Skin epidermis (tissue), 12 donors: Measurements from ENCODE around the gene GPR32.
A peak's percentile ranks its signal among the peaks of the same experiment; 100 is the strongest.
"Not testable (repeated sequence)": the region's sequence is repeated elsewhere in the genome, so short reads cannot be mapped to it uniquely, and the experiment has no call there.

Source experiments
- H3K27ac ChIP-seq, 21 experiments: fragments of 200-600 bp; sonication (generic) in 11 of 21; one replicate each; pipeline ENCODE4 v1.5.0; 2020; ENCODE audit warnings: mild to moderate bottlenecking in 3 of 21, inconsistent platforms in 2 of 21, moderate library complexity in 2 of 21
- H3K4me3 ChIP-seq, 7 experiments: fragments of 200-600 bp; sonication (generic) in 2 of 7; one replicate each; pipeline ENCODE4 v1.5.0; 2020; ENCODE audit warnings: inconsistent platforms in 2 of 7, mild to moderate bottlenecking in 2 of 7, moderate library complexity in 1 of 7

Gene GPR32

DNA sequence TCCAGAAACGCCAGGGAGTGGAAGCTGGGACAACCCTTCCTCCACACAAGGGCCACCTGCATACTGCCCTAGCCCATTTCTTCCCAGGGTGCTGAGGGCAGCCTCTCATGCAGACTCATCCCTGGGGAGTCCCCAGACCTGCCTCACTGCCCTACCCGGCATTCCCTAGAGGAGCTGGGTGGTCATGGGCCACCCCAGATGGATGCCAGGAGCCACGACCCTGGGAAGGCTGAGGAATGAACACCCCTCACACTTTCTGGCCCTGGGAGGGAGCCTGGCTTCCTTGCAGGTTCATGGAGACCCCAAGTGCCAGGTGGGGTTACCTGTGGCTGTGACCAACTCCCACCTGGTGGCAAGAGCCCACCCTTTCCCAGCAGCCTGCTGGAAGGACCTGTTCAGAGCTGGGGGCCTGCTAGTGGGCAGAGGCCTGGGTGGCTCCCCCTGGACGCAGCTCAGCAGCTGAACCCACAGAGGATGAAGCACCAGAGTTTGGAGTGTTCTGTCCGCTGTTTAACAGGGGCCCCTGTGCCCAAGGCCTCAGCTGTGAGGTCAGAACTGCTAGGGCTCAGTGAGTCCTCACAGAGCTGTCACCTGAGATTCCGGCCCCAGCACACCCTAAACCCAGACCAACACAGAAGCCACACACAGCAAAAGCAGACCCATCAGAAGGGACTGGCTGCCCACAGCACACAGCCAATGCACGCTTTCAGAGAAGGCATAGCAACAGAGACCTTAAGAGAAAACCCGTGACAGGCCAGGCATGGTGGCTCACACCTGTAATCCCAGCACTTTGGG, 26.6 kb downstream of the GPR32 start:
- H3K27ac ChIP-seq = no peak overlapping the region
- H3K4me3 ChIP-seq = no peak overlapping the region

DNA sequence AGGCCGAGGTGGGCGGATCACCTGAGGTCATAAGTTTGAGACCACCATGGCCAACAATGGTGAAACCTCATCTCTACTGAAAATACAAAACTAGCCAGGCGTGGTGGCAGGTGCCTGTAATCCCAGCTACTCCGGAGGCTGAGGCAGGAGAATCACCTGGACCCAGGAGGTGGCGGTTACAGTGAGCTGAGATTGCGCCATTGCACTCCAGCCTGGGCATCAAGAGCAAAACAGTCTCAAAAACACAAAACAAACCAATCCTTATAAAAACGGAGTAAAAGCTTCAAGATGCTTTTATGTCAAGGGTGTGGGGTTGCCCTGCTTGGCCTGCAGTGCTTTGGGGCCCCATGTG, 27.1 kb downstream of the GPR32 start:
- no peak overlapping the region for H3K4me3 ChIP-seq

DNA sequence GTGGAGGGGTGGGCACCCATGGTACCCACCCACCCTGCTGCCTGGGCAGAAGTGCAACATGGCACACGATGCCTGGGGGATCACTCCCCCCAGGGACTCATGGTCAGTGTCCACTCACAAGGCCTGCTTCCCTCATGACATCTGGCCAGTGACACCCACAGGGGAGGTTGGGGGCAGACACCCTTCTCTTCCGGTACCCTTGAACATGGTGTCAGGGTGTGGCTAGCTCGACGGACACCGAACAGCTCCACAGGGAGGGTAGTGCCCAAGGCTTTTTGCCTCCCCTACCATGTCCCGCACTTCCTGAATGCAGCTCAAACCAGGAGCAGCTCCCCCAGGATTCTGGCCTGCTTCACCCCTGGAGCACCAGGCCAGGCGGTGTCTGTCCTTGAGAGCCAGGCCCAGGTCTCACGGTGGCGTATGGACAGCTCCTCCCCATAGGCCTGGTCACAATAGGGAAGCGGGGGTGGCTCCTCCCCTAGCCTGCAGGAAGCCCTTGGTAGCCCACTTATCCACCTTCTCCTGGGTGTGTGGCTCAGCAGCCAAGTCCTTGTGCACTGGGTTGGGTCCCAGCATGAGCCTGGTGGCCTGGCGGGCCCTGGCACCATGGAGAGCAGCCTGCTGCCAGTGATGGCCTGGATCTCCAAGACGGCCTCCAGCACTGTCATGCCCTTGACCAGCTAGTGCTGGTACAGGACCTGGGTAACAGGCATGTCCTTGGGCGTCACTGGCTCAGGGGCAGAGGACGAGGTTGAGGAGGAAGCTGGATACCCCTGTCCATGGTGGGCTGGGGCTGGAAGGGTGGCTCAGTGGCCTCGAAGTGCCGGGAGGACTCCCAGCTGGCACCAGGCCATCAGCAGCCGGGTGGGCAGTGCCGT, 27.8 kb downstream of the GPR32 start:
- H3K4me3 ChIP-seq = no peak overlapping the region
- H3K27ac ChIP-seq = no peak overlapping the region

More for the DNA sequence above, 27.1 kb downstream of the GPR32 start:
- no peak overlapping the region for H3K27ac ChIP-seq

DNA sequence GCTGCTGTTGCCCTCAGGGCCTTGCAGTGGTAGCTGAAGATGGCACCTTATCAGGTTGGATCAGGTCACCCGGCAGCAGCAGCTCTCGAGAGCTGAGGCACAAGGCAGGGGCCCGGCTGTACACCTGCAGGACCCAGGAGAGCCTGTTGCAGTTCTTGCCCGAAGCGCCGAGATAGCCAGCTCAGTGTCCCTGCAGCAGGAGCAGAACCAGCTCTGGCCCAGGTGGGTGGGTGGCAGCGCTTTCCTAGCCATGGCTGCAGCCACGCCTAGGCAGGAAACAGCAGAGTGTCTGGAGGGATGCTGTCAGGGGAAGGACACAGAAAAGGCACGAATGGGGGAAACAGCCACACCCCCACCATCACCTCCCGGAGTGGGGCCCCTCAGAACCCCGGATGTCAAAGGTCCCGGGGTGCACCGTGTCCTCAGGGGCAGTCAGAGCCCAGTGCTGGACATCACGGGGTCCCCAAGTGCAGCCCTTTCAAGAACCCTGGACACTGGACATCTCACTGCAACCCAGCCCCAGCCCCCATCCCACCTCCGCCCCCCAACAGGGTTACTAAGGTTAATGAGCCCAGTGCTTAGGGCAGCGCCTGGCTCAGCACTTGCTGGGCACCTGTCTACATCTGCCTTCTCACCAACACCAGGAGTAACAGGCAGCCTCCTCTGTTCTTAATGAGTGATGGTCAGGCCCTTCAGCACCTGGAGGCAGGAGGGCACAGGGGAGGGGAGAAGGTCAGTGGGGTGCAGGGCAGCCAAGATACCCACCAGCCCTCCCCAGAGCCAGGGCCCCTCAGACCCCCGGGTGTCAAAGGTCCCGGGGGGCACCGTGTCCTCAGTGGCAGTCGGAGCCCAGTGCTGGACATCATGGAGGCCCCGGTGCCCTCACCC, 28.6 kb downstream of the GPR32 start:
- H3K27ac ChIP-seq = no peak overlapping the region

DNA sequence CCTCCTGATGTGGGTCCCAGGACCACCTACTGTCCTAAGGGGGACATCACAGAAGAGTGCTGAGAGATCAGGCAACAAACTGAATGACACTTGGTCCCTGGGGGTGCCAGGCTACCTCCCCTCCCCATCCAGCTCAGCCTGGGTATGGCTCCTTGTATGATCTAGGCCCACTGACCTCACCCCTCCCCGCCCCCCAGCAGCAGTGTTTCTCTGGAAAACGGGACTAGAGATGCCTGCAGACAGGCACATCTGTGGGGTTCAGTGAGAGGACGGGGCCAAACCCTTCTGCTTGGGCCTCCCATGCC, 29.2 kb downstream of the GPR32 start:
- H3K27ac ChIP-seq = no peak overlapping the region

More for the DNA sequence above, 28.6 kb downstream of the GPR32 start:
- no peak overlapping the region for H3K4me3 ChIP-seq

DNA sequence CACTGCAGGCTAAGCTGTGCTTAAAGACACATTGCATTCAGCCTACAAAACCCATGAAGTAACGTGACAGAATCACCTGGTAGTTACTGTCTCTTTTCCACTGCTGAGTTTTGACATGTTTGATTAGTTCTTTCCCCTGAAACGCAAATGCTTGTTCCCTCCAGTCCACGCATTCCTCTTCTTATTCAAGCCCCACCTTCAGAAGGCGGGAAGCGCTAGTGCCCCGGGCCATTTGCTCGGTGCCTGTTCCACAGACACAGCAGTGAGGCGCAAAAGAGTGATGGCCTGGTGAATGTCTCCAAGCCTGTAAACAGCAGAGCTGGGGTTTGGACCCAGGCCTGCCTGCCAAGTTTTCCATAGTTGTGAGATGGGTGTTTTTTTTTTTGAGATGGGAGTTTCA, 30.8 kb downstream of the GPR32 start:
- no peak overlapping the region for H3K27ac ChIP-seq
- no peak overlapping the region for H3K4me3 ChIP-seq

More for the DNA sequence above, 29.2 kb downstream of the GPR32 start:
- H3K4me3 ChIP-seq = no peak overlapping the region

DNA sequence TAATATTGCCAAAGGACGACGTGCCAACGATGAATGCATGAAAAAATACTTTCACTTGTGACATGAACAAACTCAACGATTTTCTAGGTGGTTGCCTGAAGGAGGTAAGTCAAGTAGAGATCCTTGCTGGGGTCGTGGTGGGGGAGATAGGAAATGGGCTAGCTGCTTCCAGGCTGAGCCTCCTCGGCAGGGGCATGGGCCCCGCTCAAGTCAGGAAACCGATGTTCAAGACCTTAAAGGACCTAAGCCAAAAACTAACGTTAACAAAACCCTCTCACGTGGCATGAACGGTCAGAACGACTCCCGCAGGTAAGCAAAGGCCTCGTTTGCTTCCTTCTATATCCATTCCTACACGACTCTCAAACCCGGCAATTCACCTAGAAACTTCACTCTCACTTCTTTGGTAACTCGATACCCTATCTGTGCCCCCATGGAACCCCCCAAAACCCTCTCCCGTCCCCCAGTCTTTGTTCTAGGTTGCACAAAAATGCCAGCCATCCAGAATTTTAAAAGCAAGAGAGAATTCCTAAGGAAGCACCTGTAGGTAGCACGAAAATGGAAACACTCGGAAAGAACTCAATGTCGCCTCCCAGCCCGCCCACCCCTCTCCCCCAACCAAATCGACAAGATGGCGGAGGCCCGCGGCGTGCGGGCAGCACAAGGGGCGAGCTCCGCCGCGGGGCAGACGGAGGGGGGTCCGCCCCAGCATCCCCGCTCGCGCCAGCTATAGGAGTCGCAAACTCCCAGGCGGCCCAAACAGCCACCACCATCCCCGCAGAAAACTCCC, 33.6 kb downstream of the GPR32 start:
- peak overlapping the region; percentile 79 to 98 (median 92) for H3K4me3 ChIP-seq
- peak overlapping the region; percentile 91 to 100 (median 97) for H3K27ac ChIP-seq

DNA sequence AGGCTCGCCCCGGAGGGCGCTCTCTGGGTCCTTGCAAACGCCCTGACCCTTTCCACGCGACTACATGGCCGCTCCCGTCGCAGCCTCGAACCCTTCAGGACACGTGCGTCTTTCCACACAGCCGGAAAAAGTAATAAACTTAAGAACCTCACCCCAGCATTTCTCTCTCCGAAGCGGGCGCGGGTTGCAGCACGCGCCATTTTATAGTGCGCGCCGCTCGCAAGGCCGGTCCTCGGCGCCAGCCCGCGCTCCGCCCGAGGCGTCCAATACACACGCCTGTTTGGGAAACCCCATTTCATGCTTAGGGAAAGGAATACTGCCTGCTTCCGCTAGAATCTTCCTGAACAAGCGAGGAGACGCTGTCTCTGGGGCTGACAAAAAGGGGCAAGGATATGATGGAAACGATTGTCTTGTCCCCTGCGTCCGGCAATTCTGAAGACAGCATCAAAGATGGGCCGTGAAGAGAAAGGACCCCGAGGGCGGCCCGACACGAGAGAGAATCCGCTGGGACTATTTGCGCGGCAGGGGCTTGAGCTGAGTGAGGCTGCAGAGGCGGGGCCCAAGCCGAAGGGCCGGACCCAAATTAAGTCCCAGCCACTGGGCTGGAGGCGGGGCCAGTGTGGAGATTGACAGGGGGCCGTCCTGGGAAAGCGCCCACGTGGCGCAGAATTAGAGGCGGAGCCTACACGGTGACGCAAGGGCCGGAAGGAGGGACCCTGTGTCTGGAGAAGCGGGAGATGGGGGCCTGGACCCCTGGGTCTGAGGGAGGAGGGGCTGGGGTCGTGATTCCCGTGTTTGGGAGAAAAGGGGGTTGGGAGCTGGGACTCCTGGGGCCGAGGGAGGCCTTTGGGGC, 34.4 kb downstream of the GPR32 start:
- H3K27ac ChIP-seq = peak overlapping the region; percentile 91 to 100 (median 97)
- H3K4me3 ChIP-seq = peak overlapping the region; percentile 79 to 98 (median 92)

DNA sequence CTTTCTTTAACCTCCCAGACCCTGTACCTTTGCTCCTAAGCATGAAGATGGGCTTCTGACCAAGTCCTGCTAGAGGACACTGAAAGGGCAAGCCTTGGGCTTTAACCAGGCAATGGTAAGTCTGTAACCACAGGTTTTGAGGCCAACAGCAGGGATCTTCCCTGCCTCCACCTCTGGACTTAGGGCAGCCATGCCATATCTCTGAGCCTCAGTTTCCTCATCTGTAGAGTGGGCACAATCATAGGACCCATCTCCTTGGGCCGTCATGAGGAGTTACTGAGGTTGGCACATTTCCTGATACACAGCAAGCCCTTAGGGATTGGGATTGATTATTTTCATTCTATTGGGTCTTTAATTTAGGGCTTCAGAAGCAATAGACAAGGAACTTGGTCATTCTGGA, 38.6 kb downstream of the GPR32 start:
- Histone ChIP-seq H3K4me3 (no peak overlapping the region), H3K27ac (no peak overlapping the region)

DNA sequence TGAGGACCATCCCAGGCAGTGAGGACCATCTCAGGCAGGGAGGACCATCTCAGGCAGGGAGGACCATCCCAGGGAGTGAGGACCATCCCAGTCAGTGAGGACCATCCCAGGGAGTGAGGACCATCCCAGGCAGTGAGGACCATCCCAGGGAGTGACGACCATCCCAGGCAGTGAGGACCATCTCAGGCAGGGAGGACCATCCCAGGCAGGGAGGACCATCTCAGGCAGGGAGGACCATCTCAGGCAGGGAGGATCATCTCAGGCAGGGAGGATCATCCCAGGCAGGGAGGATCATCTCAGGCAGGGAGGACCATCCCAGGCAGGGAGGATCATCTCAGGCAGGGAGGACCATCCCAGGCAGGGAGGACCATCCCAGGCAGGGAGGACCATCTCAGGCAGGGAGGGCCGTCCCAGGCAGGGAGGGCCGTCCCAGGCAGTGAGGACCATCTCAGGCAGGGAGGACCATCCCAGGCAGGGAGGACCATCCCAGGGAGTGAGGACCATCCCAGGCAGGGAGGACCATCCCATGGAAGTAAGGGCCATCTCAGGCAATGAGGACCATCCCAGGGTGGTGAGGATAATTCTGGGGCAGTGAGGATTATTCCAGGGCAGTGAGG, 41.5 kb downstream of the GPR32 start:
- H3K4me3 ChIP-seq, H3K27ac ChIP-seq: not testable (repeated sequence)

DNA sequence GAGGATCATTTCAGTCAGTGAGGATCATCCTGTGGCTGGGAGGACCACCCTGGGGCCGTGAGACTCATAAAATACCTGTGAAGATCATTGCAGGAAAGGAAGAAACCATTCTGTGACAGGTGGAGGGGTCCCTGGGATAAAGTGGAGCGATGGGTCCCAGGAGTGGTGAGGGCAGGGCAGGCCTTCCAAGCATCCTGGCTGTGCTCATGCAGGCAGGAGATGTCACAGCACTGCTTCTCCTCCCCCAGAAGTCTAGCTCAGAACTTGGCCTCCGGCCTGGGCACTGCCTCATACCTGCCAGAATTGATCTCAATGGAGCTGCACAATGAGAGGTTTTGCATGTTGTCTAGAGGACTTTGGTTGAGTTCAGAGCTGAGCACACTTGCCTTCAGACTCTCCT, 42.2 kb downstream of the GPR32 start:
- Histone ChIP-seq H3K27ac (no peak overlapping the region), H3K4me3 (no peak overlapping the region)

DNA sequence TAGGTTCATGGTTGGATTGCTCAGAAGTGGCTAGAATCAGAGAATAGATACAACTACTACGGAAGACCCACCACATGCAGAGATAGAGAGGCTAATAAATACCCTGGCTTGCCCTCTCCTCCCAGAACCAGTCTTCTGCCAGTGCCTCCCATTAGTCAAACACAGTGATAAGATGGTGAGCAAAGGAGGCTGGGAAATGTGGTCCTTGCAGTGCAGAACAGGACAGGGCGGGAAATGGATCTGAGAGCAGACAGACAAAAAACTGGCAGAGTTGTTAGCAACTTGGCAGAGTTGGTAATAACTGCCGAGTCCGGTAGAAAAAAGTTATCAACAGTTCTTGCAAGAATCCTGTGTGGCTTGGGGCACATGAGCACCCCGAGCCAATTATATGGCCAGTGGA, 44.6 kb downstream of the GPR32 start:
- no peak overlapping the region for H3K27ac ChIP-seq
- H3K4me3 ChIP-seq = no peak overlapping the region

DNA sequence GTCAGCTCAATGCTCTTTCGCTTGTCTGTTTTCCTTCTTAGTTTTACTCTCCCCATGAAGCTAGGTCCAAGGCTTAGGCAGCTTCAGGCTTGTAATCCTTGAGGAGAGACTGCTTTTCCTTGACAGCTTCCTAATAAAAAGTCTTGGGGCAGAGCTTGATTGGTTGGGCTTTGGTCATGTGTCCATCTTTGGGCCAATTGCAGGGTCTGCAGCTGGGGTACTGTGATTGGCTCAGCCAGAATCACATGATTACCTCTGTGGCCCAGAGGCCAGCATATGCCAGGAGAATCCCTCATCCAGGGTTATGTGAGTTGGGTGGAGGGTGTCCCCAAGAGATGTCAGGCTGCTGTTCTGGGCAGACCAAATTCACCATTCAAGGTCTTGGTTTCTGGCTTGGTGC, 45.2 kb downstream of the GPR32 start:
- H3K27ac ChIP-seq = no peak overlapping the region
- no peak overlapping the region for H3K4me3 ChIP-seq

DNA sequence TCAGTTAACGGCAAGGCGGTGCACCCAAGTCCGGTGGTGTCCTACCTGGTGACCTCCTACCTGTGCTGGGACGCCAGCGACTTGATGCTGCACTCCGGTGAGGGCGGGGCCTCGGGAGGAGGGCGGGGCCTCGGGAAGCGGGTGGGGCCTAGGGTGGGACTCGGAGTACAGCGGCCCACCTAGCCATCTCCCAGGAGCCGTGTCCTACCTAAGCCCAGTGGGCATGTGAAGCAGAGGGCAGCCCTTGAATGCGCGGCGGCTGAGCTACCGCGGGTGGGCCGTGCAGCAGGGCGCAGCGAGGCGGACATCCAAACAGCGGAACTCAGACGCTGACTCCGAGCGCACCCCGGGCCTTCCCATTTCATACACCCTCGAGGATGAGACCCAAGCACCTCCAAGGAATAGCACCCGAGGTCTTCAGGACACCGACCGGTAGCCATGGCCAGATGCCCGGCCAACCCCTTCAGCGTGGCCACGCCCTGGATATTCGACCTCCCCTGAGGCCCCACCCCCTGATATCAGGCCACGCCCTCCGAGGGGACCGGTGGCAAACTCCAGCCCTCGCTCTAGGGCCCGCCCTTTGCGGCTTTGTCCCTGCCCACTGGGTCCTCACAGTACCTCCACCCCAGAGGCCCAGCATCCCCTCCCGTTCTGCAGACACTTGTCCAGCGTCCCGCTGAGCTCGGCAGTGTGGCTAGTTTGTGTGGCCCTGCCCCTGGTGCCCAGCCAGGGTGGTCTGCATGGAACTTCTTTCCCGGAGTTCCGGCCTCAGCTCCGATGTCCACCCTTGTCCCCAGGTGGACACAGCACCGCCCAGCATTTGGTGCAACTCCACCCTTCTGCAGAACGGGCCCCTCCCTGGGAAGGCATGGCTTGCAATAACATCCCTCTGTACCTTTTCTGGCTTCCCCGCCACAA, 47.9 kb downstream of the GPR32 start:
- Histone ChIP-seq H3K27ac (no peak overlapping the region), H3K4me3 (peak overlapping the region in 6 of 7 experiments; percentile 7 to 39 (median 27))

DNA sequence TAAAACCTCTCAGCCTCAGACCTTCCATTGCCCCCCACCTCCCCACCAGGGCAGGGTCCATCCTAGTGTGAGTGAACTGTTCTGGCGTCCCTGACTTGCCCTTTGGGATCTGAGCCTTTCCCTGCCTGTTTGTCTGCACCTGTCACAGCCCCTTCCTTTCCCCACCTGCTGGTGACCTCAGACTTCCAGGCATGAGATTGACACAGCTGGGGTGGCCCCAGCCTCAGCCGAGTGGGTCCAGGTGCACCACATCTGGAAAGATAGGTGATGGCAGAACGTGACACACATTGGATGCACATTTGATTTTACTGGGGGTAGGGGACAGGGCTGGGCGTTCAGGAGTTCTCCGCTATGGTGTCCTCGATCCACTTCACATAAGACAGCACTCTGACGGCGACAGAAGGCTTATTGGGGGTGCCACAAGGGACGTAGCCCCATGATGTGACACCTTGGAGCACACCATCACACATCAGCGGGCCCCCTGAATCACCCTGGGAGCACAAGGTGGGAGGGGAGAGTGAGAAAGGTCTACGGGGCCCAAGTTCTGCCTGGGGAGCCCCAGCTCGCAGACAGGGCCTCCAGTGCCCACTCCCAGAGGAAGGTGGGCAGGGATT, 48.7 kb downstream of the GPR32 start:
- H3K27ac ChIP-seq = no peak overlapping the region
- no peak overlapping the region for H3K4me3 ChIP-seq

DNA sequence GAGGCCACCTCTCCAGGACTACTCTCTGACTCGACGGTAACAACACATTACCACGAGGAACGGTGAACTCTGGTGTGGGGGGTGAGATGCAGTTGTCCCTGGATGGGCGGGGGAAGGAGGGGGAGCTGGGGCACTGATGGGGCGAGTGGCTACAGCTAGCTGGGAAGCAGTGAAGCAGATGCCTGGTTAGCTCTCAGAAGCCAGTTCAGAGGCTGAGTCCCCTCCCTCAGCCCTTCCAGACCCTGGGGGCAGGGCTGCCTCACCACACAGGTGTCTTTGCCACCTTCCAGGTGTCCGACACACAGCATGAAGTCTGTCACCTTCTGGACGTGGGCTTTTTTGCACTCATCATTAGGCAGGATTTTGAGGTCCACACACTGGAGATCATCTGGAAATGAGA, 49.4 kb downstream of the GPR32 start:
- Histone ChIP-seq H3K27ac (peak overlapping the region in 1 of 21 experiments; percentile 76), H3K4me3 (peak overlapping the region in 1 of 7 experiments; percentile 24)

DNA sequence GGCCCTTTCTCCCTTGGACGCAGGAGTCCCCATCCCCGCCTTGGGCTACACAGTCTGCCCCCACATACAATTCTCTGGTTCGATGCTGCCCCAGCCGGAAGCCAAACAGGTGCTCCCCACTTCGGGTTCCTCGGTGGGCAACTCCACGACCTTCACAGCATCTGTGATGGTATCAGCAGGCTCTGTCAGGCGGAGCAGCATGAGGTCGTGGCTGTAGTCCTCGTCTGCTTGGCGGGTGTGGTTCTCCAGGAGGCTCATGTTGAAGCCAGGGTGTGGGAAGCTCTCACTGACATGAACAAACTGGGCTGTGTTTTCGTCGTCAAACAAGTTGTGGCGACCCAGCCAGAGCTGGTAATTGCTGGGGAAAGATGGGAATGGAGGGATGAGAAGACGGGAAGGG, 49.8 kb downstream of the GPR32 start:
- H3K4me3 ChIP-seq = peak overlapping the region in 1 of 7 experiments; percentile 24

More for the DNA sequence above, 49.8 kb downstream of the GPR32 start:
- peak overlapping the region in 9 of 21 experiments; percentile 9 to 76 (median 40) for H3K27ac ChIP-seq
